Loucy (cell line): ENCODE data around the gene PIGR.

Experiments used
- EZH2phosphoT487 ChIP-seq: fragments of 200-600 bp; IDR thresholded peaks from 2 replicates; pipeline ENCODE4 v1.6.1; 2018; ENCODE audit warnings: antibody characterized with exemption, mild to moderate bottlenecking, moderate library complexity, borderline replicate concordance
- TF ChIP-seq, protein P1 (sequence below): fragments of 200-600 bp; sonication (generic); conservative IDR thresholded peaks from 2 replicates; pipeline ENCODE4 v1.5.1; 2014; ENCODE audit warnings: mild to moderate bottlenecking, antibody characterized with exemption, low read length

DNA sequence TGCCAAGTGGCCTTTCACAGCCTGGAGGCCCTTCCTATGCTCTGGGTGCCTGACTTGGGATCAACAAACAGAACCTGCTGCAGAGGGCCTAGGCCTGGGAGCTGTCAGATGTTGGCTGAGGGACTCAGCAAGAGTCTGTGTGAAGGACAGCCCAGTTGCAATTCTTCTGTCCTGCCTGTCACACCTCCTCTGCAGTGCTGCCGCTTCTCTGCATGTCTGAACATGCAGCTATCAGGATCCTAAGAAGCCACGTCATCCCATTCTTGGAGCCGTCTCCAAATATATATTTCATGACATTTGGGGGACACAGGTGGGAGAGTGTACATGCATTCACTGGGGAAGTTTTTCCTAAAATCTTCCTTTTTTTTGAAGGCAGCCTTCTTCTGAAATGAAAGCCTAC is 15.4 kb upstream of the PIGR start:
- TF ChIP-seq, protein P1, sequence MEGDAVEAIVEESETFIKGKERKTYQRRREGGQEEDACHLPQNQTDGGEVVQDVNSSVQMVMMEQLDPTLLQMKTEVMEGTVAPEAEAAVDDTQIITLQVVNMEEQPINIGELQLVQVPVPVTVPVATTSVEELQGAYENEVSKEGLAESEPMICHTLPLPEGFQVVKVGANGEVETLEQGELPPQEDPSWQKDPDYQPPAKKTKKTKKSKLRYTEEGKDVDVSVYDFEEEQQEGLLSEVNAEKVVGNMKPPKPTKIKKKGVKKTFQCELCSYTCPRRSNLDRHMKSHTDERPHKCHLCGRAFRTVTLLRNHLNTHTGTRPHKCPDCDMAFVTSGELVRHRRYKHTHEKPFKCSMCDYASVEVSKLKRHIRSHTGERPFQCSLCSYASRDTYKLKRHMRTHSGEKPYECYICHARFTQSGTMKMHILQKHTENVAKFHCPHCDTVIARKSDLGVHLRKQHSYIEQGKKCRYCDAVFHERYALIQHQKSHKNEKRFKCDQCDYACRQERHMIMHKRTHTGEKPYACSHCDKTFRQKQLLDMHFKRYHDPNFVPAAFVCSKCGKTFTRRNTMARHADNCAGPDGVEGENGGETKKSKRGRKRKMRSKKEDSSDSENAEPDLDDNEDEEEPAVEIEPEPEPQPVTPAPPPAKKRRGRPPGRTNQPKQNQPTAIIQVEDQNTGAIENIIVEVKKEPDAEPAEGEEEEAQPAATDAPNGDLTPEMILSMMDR = no peak
- TF ChIP-seq EZH2phosphoT487 = no peak
